Glomerular visceral epithelial cell (primary cell): ENCODE results near the gene PLA2G12A.
A peak's percentile ranks its signal among the peaks of the same experiment; 100 is the strongest.

Experiments used
- DNase-seq: peaks from one replicate; pipeline ENCODE4 v3.0.0-alpha.2; 2016; ENCODE audit errors: extremely low spot score

The PLA2G12A gene

GRCh38 chr4:109729718-109730618 is at the start of gene PLA2G12A:
PLA2G12A (minus strand) TSS chr4:109730070; CDS start chr4:109729809, 261 bp downstream.
- peak; percentile 82 for DNase-seq

DNA sequence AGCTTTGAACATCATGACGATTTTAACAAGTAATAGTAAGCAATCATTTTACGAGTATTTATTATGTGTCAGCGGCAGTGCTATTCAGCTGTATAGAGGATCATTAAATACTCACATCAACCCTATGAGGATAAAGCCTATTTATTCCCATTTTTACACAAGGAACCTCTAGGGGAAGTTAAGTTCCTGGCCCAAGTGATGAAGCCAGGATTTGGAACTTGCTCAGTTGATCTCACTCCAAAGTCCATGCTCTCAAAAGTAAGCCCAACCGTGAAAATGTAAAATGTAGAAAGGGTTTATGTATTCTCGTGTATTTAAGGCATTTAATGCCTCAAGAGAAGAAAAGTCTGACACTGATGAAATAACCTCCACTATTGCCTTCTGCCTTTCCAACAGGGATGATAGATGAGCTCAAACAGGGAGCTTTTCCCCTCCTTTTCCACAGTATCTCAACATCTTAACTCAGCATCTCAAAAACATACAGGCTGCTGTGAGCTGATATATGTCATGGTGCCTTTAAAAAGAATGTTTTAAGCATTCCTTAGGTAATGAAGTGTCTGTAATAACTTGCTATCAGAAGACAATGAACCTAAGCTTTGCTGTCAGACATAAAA is 35.0 kb upstream of the PLA2G12A start:
- DNase-seq, result no peak

DNA sequence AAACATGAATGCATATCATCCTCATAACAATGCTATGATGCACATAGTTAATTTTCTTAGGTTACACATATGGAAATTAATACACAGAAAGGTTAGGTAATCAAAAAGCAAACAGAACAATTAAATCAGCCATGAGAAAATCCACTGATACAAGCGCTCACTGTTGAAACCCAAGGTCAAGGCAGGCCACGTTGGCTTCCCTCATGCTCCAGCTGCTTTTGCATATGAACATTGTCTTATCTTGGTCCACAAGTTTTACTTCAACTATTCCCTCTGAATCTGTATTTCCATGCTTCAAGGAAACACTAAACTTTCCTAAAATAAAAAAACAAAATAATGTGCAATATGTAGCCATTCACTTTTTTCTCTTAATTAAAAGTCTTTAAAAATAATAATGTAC is 34.5 kb upstream of the PLA2G12A start:
- DNase-seq, result no peak

DNA sequence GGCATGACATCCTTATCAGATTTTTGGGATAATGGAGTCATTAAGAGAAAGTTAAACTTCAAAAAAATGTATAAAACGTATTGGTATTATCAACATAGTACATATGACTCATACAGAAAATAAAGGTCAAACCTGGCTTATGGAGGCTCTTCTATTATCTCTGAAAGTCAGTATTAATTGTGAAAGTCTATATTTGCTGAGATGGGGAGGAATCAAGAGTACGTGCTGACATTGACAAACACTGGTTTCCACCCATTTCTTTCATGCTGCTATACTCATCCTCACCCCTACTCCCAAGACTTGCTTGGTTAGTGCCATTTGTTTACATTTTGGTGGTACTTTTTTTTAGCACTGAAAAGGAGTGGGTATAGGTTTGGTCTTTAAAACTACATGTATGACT is 30.8 kb upstream of the PLA2G12A start:
- no peak for DNase-seq

DNA sequence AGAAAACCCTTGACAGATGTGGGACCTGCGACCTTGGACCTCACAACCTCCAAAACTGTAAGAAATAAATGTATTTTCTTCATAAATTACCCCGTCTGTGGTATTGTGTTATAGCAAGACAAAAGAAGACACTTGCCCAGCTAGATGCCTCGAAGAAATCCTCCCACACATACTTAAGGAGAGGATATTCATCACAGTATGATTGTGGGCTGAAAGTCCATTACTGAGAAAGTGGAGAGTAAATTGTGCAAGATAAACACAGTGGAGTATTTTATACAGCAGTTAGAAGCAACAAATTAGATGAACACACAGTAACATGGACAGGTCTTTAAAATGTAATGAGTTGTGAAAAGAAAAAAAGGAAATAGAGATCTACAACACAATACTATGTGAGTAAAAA is 25.8 kb upstream of the PLA2G12A start:
- no peak for DNase-seq

GRCh38 chr4:109754093-109754857 is 24.4 kb upstream of the PLA2G12A start:
- DNase-seq, result no peak

DNA sequence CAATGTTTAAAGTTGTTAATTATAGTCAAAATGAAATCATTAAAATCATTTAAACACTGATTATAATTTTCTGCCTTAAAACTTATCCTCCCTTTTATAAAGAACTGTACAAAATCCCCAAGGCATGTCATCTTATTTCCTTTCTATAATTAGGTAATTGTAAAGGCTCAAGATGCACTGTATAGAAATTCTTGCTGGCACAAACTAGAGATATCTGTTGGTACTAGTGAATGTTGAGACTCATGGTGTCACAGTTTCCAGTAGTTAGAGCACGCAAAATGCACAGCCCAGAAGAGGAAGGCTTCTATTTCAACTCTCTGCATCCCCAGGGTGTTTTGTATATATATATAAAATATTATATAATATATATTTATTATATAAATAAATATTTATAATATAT is 22.7 kb upstream of the PLA2G12A start:
- no peak for DNase-seq

DNA sequence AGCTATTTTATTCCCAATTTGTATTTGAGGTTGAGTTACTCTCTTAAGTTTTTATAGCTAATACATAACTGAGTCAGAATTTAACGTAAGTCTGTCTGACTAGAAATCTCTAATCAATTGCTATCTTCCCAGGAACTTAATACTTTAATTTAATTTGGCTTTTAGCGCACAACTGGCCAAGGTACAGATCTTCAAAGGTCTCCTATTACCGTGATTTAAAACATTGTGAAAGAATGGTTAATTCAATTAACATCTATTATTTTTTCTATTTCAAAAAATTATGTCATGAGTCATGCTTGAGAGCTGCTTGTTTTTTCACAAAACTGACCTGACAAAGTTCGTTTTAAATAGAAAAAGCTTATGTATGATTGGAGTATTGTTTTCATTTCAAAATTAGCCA is 22.0 kb upstream of the PLA2G12A start:
- DNase-seq, result no peak

- DNase-seq, result no peak
These were observed 20.9 kb upstream of the PLA2G12A start for GRCh38 chr4:109750652-109751244.

DNA sequence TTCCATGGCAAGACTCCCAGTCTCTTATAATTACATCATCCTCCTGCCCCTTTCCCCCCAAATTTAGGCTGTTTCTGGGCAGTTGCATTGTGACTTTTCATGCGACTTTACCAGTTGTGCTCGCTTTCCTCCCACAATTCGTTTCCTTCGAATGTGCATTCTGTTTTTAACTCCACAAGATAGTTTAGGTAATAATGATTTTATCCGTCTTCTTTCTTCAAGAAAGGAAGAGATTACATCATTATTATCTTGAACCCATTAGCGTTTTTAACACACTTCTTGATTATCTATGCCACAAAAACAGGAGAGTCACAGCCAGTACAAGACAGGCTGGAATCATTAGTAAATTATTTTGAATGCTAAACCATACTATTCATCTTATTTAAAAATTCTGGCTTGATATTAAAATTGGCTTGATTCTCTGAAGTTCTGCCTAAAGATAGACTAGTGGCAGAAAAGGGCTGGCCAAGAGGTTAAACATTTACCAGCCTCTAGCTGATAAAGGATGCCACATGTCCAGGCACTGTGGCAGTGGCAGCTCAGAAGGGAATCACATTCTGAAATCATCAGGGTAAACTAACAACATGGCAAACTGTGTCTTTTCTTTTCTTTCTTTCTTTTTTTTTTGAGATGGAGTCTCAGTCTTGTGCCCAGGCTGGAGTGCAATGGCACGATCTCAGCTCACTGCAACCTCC is 19.7 kb upstream of the PLA2G12A start:
- no peak for DNase-seq

- DNase-seq, result no peak
These were observed 18.2 kb upstream of the PLA2G12A start for GRCh38 chr4:109748114-109748513.

- DNase-seq, result no peak
These were observed 16.9 kb upstream of the PLA2G12A start for GRCh38 chr4:109746728-109747127.

DNA sequence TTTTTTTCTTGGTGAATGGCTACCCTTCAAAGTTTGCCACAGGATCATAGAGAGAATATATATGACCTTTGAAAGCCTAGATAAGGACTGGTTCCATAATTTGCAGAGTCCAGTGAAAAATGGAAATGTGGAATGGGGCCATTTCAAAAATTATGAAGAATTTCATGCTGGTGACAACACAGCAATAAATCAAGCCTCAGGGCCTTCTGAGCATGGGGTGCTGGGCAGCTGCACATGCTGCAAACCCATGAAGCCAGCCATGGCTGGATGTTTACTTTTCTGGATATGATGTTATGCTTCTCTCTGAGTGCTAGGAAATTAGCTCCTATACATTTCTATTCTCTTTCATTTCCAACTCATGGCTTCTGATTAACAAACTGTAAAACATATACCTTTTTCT is 16.0 kb upstream of the PLA2G12A start:
- no peak for DNase-seq

GRCh38 chr4:109739547-109739946 is 9.7 kb upstream of the PLA2G12A start:
- DNase-seq, result no peak

DNA sequence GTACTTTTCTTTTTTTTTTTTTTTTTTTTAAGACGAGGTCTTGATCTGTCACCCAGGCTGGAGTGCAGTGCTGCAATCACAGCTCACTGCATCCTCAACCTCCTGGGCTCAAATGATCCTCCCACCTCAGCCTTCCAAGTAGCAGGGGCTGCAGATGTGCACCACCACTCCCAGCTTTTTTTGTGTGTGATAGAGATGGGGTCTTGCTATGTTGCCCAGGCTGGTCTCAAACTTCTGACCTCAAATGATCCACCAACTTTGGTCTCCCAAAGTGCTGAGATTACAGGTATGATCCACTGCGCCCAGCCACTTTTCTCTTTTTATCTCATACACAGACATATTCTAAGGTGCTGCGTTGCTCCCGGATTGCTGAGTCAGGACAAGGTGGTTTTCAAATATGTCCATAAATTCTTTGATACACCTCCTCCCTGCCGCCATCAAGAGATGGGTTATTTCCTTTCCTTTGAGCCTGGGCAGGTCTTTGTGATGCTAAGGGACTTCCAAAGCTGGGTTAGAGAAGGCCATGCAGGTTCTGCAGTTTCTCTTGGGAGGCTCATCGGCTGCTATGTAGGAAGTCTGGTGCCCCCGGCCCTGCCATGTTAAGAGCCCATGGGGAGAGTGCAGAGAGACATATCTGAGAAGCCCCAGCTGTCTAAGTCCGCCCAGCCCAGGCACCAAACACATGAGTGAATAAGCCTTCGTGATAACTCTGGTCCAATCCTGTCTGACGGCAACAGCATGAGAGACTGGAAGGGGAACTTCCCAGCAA is 8.4 kb upstream of the PLA2G12A start:
- no peak for DNase-seq

- peak; percentile 18 for DNase-seq
These were observed 5.9 kb upstream of the PLA2G12A start for GRCh38 chr4:109735566-109736365.

DNA sequence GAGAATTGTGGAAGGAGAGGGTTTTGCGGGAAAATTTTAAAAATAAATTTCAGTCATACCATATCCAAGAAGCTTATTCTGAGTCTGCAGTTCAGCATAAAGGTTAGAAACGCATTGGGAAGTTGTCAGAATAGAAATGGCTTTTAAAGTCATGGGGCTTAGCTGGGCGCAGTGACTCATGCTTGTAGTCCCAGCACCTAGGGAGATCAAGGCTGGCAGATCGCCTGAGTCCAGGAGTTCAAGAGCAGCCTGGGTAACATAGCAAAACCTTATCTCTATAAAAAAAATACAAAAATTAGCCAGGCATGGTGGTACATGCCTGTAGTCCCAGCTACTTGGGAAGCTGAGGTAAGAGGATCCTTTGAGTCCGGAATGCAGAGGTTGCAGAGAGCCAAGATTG is 3.9 kb upstream of the PLA2G12A start:
- DNase-seq, result no peak

- no peak for DNase-seq
These were observed 1.0 kb upstream of the PLA2G12A start for GRCh38 chr4:109730619-109731545.
